Measurements from ENCODE around the gene FBF1. TPM values are rescaled to one million over a fixed set of nuclear protein-coding genes. Genes with fewer than 3 reads are reported as not detected.
A peak's percentile ranks its signal among the peaks of the same experiment; 100 is the strongest.

The FBF1 gene
- total and polyA plus RNA-seq, 2 of the 4 experiments (the other 2 are of a cell fraction) = 4.5 to 8.0 TPM

GRCh38 chr17:75970011-75970523 lies 29.2 kb upstream of the FBF1 start:
- no peak overlapping the region for H3K9ac ChIP-seq (ENCODE audit: low read depth, low read length)
- no peak overlapping the region for H3K4me3 ChIP-seq (ENCODE audit: insufficient read depth, low read depth, low read length)
- no peak overlapping the region for H4K91ac ChIP-seq (ENCODE audit: insufficient read depth, low read depth, low read length)
- H2BK120ac ChIP-seq (ENCODE audit: low read depth, low read length) = no peak overlapping the region
- no peak for ATAC-seq (ENCODE audit: low read depth)
- H4K20me1 ChIP-seq (ENCODE audit: insufficient read depth, low read length) = peaks cover 13% of the 10 kb centered on the region; the same call in 1 of the 2 replicates
- no peak overlapping the region for H2AFZ ChIP-seq (replicated peaks; ENCODE audit: low read length, poor library complexity)
- in situ Hi-C loops (cut with MboI; ENCODE audit: low sequenced_read_pairs) (no loop called here), intact Hi-C loops (cut with micrococcal nuclease) (no loop called here), dilution Hi-C loops (cut with HindIII; ENCODE audit: low sequenced_read_pairs, unreplicated experiment) (no loop called here)
- 0 out of 2 replicates have a peak, but pooled peaks cover 1% of the 10 kb centered on the region for H3K4me1 ChIP-seq (ENCODE audit: control insufficient read depth, insufficient read depth, low read length)
- ChIA-PET CTCF (interaction anchor here (0.6 kb wide), 1 partner anchor 61 kb away, joined by 3 read pairs; no protein-coding TSS in a partner anchor), POLR2A (ENCODE audit: unreplicated experiment) (interaction anchor here (0.6 kb wide), 1 partner anchor 10 kb away, joined by 4 read pairs; no protein-coding TSS in a partner anchor)
- no peaks in the 10 kb centered on the region for H3K27me3 ChIP-seq (ENCODE audit: control insufficient read depth, insufficient read depth, low read length)
- no peak overlapping the region for H2AK9ac ChIP-seq (replicated peaks; ENCODE audit: low read depth, low read length, poor library complexity)
- H3K9me1 ChIP-seq (ENCODE audit: insufficient read depth, low read length) = no peaks in the 10 kb centered on the region
- no peak overlapping the region for H3K18ac ChIP-seq (ENCODE audit: low read depth, low read length)
- no TSS peak for BruUV-seq (replicated peaks)
- H2BK20ac ChIP-seq (ENCODE audit: low read depth, low read length) = no peak overlapping the region
- H3K36me3 ChIP-seq (ENCODE audit: control insufficient read depth, insufficient read depth, low read length) = peaks cover 13% of the 10 kb centered on the region
- WGBS, 2 experiments (ENCODE audit: extremely low coverage in 2 of 2, insufficient read length in 1 of 2) = 75% methylated on average over 1 of the region's 4 CpGs; no CpG with 5 or more reads in 1 of the 2 experiments
- no peak overlapping the region for H2BK5ac ChIP-seq (ENCODE audit: low read depth, low read length, poor library complexity, severe bottlenecking)
- TF ChIP-seq FOS (IDR thresholded peaks at IDR 0.05; ENCODE audit: low read depth, low read length) = no peak
- TF ChIP-seq, protein P1, sequence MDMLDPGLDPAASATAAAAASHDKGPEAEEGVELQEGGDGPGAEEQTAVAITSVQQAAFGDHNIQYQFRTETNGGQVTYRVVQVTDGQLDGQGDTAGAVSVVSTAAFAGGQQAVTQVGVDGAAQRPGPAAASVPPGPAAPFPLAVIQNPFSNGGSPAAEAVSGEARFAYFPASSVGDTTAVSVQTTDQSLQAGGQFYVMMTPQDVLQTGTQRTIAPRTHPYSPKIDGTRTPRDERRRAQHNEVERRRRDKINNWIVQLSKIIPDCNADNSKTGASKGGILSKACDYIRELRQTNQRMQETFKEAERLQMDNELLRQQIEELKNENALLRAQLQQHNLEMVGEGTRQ (IDR thresholded peaks at IDR 0.05; ENCODE audit: low read depth, low read length) = no peak
- no peak for TF ChIP-seq RCOR1 (IDR thresholded peaks at IDR 0.05; ENCODE audit: insufficient replicate concordance, low read length)
- no peak for TF ChIP-seq CTCF (conservative IDR thresholded peaks at IDR 0.05; ENCODE audit: low read depth, low read length)
- no peak for TF ChIP-seq RAD21 (IDR thresholded peaks at IDR 0.05; ENCODE audit: low read length)
- no peak for TF ChIP-seq MAFK (IDR thresholded peaks at IDR 0.05; ENCODE audit: low read depth, low read length)
- no peak for TF ChIP-seq BHLHE40 (IDR thresholded peaks at IDR 0.05; ENCODE audit: low read depth, low read length)
- no peak for TF ChIP-seq CEBPB (IDR thresholded peaks at IDR 0.05; ENCODE audit: low read depth, low read length)
- TF ChIP-seq ELK1 (IDR thresholded peaks at IDR 0.05; ENCODE audit: borderline replicate concordance, low read depth, low read length) = no peak
- TF ChIP-seq POLR2A (IDR thresholded peaks at IDR 0.05; ENCODE audit: low read depth, low read length) = no peak
- no peak for TF ChIP-seq MXI1 (IDR thresholded peaks at IDR 0.05; ENCODE audit: borderline replicate concordance, low read depth, low read length)
- TF ChIP-seq RFX5 (IDR thresholded peaks at IDR 0.05; ENCODE audit: low read depth, low read length) = no peak
- TF ChIP-seq SMC3 (IDR thresholded peaks at IDR 0.05; ENCODE audit: low read depth, low read length) = no peak
- TF ChIP-seq MAZ (IDR thresholded peaks at IDR 0.05; ENCODE audit: borderline replicate concordance, low read depth, low read length) = no peak
- no peak for TF ChIP-seq CHD1 (IDR thresholded peaks at IDR 0.05; ENCODE audit: low read depth, low read length)
- no peak for TF ChIP-seq NFE2L2 (IDR thresholded peaks at IDR 0.05; ENCODE audit: low read depth, low read length)
- DNase-seq = peak; percentile 15
- no peak overlapping the region for H3K56ac ChIP-seq (ENCODE audit: extremely low read depth, insufficient read depth, low read length)
- no peak overlapping the region for H4K5ac ChIP-seq (ENCODE audit: low read depth, low read length)
- no peak overlapping the region for H2AK5ac ChIP-seq (ENCODE audit: low read depth, low read length)
- no peak overlapping the region for H4K8ac ChIP-seq (ENCODE audit: low read depth in 2 of 2, low read length in 2 of 2)
- no peak overlapping the region for H3K14ac ChIP-seq (replicated peaks; ENCODE audit: low read depth, low read length)
- no peaks in the 10 kb centered on the region for H3K9me3 ChIP-seq (ENCODE audit: control insufficient read depth, insufficient read depth, low read length)
- H3K79me1 ChIP-seq (ENCODE audit: low read depth in 1 of 2, low read length in 2 of 2) = peaks cover 12 to 43% of the 10 kb centered on the region in 2 experiments
- H3K27ac ChIP-seq (ENCODE audit: insufficient read depth, low read length) = no peak overlapping the region
- no peak overlapping the region for H3K23ac ChIP-seq (ENCODE audit: low read depth, low read length)
- H3K4me2 ChIP-seq (ENCODE audit: low read depth, low read length) = no peak overlapping the region
- no peak overlapping the region for H2BK15ac ChIP-seq (ENCODE audit: low read depth, low read length)
- H3K4ac ChIP-seq (ENCODE audit: low read depth, low read length) = no peak overlapping the region
